NCI-H2227 treated with DMSO at 0.1 percent for 48 hours (cell line): ENCODE measurements around the gene PLAC8.
"Not testable (repeated sequence)": the region's sequence is repeated elsewhere in the genome, so short reads cannot be mapped to it uniquely, and the experiment has no call there.

Experiments
- DNase-seq: peaks from one replicate; lab custom pipeline; 2025; lab: John Stamatoyannopoulos, UW

The PLAC8 gene, protein sequence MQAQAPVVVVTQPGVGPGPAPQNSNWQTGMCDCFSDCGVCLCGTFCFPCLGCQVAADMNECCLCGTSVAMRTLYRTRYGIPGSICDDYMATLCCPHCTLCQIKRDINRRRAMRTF

DNA sequence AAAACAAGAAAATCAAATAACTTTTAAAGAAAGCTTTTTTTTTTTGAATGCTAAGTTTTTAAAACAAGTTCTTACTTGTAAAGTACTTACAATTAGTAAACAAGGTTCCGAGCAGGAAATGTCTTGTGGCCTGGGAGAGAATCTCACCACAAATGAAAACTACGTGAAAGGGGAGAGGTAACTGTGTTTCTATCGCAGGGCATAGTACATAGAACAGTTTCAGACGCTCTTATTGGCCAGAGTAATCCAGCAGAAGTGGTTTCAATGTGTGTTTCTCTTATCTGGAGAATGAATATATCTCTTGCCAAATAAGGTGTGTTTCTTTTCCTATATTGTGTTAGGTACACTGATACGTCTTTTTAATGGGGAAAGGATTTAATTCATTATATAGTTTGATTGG lies at the start of gene PLAC8:
PLAC8 (minus strand) TSS at position 154 of the 400 bp plus-strand sequence. CDS start 6,808 bp downstream, outside the sequence.
- DNase-seq = no peak

DNA sequence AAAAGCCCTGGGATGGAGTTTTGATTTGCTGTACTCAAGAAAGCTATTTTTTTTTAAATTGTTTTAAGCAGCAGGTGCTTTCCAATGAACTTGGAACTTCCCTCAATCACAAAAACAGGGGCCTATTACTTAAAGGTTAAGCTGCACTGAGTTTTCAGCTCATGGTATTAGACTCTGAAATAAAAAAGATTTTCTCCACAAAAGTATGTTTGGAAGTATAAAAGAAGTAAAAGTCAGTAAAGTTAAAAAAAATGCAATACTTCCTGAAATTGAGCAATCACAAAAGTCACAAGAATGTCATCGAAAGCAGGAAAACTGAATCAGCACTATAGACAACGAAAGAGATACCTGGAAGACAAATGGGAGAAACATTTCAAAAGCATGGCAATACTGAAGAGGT lies 38.9 kb upstream of the PLAC8 start:
- no peak for DNase-seq

GRCh38 chr4:83152746-83153145 lies 38.2 kb upstream of the PLAC8 start:
- peak; percentile 86 for DNase-seq

DNA sequence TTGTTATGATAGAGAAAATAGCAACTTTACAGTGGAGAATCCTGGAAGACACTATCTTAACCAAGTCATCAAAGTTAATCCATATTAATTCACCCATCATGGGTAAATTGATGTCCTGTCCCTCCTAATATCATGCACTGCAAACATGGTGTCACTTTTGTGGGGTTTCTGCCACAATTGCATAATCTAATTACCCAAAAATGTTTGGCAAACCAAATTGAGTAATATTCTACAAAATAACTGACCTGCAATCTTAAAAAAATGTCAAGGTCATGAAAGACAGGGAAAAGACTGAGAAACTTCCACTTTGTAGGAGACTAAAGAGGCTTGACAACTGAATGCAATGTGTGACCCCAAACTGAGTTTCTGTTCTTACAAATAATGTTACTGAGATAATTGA lies 37.1 kb upstream of the PLAC8 start:
- no peak for DNase-seq

- no peak for DNase-seq
Measured at GRCh38 chr4:83150653-83151330, 36.3 kb upstream of the PLAC8 start.

DNA sequence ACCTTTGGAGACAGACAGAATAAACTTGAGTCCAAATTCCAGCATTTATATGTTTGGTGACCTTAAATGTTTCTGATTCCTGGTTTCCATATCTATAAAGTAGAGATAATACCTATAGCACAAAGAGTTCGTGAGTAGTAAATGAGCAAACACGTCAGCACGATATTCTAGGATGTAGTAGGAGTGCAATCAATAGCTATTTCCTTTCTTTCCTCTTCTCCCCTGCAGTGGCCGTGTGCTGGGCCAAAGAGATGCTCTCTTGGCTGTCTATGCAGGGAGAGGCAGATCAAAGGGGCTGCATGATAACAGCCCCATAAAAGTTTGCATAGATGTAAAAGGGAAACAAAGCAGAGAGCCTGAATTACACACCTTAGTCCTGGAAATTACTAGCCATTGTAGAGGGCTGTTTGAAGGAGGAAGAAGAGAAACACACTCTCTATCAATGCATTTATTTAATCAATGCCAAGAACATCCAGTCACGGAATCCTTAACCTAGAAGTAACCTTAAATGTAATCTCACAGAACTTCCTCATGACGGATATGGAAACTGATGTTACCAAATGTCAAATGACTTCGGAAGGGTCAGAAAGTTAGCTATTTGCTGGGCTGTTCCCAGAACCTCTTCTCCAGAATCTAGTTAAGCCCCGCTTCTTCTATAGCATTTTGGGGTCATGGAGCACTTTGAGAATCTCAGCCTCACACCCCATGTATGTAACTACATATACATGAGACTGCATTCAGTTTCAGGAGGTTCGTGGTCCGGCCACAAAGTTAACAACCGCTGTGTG lies 35.5 kb upstream of the PLAC8 start:
- DNase-seq = no peak

- no peak for DNase-seq
Measured at GRCh38 chr4:83146841-83147240, 32.3 kb upstream of the PLAC8 start.

GRCh38 chr4:83145776-83146175 lies 31.2 kb upstream of the PLAC8 start:
- not testable (repeated sequence) for DNase-seq

DNA sequence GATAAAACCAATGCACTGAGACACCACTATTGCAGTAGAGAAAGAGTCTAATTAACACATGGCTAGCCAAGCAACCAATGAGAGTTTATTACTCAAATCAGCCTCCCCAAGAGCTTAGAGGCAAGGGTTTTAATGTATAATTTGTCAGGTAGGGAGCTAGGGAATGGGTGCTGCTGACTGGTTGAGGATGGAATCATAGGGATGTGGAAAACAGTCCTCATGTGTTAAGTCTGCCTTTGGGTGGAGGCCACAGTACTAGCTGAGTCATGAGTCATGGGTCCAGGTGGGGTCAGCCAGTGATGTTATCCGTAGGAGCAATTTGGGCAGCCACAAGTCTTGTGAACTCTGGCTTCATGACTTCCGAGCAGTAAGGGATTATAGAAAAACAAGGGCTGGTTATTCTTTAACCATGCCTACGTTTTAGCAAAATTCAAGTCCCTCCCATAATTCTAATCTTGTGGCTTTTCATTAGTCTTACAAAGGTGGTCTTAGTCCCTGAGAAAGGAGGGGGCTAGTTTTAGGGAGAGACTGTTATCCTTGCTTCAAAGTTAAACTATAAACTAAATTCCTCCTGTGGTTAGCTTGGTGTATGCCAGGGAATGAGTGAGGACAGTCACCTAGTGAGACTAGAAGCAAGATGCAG lies 25.1 kb upstream of the PLAC8 start:
- no peak for DNase-seq

GRCh38 chr4:83138946-83139345 lies 24.4 kb upstream of the PLAC8 start:
- DNase-seq = no peak

DNA sequence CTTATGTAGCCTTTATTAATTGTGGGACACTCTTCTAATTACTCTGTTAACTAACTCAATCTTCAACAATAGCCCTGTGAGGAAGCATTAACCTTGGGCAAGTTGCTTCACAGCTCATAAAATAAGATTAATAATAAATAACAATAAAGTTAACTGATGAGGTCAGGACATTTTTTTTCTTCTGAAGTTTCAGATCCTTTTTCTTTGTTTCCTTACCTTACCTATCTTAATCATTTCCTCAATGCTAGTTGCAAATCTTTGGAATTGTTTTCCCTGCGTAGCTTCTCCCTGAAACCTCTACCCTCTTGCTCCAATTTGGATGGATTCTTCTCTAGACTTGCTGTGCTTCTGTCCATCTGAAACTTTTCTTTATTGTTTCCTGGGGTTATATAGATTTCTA lies 17.5 kb upstream of the PLAC8 start:
- no peak for DNase-seq

GRCh38 chr4:83129264-83129663 lies 14.7 kb upstream of the PLAC8 start:
- no peak for DNase-seq

GRCh38 chr4:83128240-83128929 lies 13.9 kb upstream of the PLAC8 start:
- DNase-seq = no peak

GRCh38 chr4:83125738-83126141 lies 11.2 kb upstream of the PLAC8 start:
- DNase-seq = no peak

GRCh38 chr4:83124111-83124780 lies 9.7 kb upstream of the PLAC8 start:
- DNase-seq = no peak

DNA sequence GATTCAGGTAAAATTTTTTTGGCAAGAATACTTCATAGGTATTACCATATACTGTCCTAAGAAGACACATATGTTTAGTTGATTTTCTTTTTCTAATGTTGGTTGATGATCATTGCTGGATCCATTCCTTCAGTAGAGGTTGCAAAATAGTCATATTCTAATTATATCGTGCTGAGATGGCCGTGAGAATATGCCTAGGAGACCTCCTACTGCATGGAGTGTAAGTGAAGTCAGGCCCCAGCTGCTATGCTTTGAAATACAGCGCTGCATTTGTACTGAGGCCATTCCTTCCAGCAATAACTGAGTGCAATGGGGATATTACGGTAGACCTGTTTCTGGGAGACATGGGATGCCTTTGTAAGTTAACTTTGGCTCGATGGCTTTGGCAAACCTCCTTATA lies 6.7 kb upstream of the PLAC8 start:
- no peak for DNase-seq

- no peak for DNase-seq
Measured at GRCh38 chr4:83118869-83119268, 4.3 kb upstream of the PLAC8 start.

DNA sequence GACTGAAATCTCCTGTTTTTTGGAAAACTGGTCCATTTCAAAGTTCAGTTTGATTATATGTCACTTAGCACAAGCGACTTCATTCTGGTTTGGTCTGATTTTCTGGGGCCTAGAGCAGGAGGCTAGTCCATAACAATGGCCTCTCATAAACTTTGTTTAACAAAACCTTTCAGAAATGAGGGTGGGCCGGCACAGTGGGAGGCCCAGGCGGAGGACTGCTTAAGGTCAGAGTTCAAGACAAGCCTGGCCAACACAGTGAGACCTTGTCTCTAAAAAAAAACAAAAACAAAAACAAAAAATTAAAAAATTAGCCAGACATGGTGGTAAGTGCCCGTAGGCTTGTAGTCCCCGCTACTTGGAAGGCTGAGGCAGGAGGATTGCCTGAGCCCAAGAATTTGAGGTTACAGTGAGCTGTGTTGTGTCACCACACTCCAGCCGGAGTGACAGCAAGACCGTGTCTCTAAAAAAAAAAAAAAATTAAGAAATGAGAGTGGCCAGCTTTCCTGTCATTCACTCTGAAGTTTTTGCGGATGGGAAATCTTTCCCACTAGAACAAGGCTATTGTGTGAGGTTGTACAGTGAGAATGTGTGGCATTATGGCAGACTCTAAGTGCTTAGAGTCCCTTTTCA lies 1.2 kb upstream of the PLAC8 start:
- no peak for DNase-seq

- DNase-seq = no peak
Measured at GRCh38 chr4:83115000-83115399, 471 bp upstream of the PLAC8 start.

DNA sequence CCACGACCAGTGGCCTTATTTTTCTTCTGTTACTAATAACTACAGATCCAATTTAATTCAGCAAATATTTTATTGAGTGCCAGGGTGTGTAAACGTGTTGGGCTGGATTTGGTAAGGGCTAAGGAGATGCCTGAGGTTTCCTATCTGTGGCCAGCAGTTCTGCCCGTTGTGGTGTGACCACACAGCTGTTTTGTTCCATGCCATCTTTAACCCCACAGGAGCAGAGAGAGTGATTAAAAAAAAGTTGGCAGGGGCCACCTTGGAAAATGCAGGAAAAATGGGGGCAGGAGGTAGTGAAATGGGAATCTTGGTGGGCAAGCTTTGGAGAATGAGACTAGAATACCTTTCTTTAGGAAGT lies 1.1 kb downstream of the PLAC8 start:
- no peak for DNase-seq

DNA sequence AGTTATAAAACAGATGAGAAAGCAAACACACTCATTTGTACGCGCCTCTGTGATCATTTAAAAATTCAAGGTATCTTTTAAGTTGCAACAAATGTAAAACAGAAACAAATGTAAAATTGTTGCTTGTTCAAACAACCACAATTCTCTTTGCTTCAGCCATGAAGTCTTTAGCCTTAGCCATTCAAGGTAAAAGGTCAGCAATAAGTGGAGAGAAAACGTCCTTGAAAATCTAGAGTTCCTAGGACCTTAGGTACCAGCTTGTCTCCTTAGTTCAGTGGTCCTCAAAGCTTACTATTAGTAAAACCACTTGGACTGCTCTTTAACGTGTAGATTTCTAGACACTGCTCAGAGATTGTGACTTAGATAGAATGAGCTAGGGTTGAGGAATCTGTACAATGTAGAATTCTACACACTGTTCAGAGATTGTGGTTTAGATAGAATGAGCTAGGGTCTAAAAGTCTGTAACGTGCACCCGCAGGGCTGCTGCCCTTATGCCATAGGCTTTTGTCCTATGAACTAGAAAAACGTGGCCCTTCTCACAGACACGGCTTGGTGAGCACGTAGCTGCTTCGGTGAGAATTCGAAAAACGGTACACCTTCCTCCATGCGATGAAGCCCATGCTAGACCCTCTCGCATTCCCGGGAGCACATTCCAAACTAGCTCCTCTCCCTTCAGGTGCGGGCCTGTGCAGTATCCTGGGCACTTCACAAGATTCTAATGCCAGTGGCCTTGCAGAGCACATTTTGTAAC lies 1.7 kb downstream of the PLAC8 start:
- DNase-seq = no peak
